Measurements from ENCODE around the gene PNMA8C.

DNA sequence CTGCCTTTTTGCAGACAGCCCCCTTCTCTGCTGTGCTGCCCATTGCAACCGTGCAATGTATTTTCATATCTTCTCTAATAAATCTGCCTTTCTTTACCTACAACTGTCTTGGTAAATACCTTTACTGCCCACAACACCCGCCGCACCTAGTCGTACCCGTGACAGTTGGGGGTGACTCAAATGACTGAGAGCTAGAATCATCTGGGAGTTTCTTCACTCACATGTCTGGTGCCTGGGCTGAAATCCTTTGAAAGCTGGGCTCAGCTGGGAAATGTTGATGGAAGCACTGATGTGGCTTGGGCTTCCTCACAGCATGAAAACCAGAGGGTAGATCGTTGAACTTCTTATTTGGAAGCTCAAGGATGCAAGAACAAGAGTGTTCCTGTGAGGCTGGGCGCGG, 45.5 kb upstream of the PNMA8C start:
- TF ChIP-seq POLR2AphosphoS5 (IDR thresholded peaks at IDR 0.05) (no peak), CTCF (IDR thresholded peaks at IDR 0.05) (no peak)
